Retinal pigment epithelial cell (primary cell): ENCODE data around the gene MSANTD7.
A peak's percentile ranks its signal among the peaks of the same experiment; 100 is the strongest.

Experiments
- DNase-seq: peaks from one replicate; pipeline ENCODE4 v3.0.0-alpha.2; 2010; ENCODE audit warnings: low read depth
- H3K4me3 ChIP-seq: 2 replicates; pipeline ENCODE4 v1.5.1; 2011; ENCODE audit warnings: mild to moderate bottlenecking, low read length, control low read depth, moderate library complexity
- TF ChIP-seq, protein P1 (sequence below): conservative IDR thresholded peaks from 2 replicates; pipeline ENCODE4 v1.5.1; 2011; ENCODE audit warnings: low read depth, low read length, control low read depth, inconsistent platforms

The MSANTD7 gene

DNA sequence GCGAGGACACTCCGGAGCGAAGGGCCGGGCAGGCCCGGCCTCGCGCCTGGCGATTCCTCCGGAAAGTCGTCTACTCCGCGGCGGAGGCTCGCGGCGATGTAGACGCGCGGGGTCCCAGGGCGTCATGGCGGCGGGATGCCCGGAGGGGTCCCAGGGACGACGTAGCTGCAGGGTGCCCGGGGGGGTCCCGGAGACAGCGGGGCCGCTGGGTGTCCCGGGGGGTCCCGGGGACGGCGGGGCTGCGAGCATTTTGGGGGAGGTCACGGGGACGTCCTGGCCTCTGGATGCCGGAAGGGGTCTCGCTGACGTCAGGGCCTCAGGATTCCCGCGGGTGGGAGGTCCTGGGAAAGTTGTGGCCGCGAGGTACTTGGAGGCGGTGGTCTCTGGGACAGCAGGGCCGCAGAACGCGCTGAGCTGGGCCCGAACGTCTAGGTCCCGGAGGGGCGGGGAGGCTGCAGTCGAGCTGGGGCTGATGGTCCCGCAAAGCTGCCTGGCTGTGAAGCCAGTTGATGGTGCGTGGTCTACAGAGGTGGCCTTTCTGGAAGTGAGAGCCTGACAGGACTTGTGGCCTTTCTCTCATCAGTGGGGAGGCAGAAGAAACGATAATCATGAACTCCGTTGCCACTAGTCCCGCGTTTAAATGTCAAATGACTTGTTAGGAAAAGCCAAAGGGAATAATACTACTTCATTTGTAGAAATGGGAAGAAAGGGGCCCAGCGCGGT is 637 bp downstream of the MSANTD7 start:
- TF ChIP-seq, protein P1, sequence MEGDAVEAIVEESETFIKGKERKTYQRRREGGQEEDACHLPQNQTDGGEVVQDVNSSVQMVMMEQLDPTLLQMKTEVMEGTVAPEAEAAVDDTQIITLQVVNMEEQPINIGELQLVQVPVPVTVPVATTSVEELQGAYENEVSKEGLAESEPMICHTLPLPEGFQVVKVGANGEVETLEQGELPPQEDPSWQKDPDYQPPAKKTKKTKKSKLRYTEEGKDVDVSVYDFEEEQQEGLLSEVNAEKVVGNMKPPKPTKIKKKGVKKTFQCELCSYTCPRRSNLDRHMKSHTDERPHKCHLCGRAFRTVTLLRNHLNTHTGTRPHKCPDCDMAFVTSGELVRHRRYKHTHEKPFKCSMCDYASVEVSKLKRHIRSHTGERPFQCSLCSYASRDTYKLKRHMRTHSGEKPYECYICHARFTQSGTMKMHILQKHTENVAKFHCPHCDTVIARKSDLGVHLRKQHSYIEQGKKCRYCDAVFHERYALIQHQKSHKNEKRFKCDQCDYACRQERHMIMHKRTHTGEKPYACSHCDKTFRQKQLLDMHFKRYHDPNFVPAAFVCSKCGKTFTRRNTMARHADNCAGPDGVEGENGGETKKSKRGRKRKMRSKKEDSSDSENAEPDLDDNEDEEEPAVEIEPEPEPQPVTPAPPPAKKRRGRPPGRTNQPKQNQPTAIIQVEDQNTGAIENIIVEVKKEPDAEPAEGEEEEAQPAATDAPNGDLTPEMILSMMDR = no peak
- H3K4me3 ChIP-seq = peak overlapping the region; percentile 94
- no peak for DNase-seq

DNA sequence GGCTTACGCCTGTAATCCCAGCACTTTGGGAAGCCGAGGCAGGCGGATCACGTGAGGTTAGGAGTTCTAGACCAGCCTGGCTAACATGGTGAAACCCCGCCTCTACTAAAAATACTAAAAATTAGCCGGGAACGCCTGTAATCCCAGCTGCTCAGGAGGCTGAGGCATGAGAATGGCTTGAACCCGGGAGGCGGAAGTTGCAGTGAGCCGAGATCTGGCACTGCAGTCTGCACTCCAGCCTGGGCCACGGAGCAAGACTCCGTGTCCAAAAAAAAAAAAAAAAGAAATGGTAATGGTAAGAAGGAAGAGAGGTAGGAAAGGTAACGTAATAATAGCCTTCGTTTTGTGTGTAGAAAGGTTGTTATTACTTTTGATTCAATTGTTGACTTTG is 1.2 kb downstream of the MSANTD7 start:
- H3K4me3 ChIP-seq = peak overlapping the region; percentile 94
- TF ChIP-seq, protein P1 = no peak
- DNase-seq = no peak

DNA sequence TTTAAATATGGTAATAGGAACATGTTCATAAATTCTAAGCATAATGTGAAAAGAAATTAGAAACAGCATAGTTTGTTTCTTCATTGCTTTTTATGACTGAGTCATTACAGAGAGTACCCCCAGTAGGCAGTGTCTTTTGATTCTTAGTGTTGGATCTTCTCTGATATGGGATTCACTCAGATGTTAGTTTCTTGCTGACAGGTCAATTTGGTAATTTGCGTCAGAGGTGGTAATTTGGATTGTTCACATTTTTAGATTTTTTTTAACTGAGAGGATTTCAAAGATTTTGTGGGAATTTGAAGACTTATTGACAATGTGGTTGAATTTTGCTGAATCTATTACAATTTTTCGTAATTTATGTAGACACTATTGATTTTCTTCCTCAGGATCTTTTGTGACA is 2.1 kb downstream of the MSANTD7 start:
- TF ChIP-seq, protein P1 = no peak
- DNase-seq = no peak
- H3K4me3 ChIP-seq = no peak overlapping the region

DNA sequence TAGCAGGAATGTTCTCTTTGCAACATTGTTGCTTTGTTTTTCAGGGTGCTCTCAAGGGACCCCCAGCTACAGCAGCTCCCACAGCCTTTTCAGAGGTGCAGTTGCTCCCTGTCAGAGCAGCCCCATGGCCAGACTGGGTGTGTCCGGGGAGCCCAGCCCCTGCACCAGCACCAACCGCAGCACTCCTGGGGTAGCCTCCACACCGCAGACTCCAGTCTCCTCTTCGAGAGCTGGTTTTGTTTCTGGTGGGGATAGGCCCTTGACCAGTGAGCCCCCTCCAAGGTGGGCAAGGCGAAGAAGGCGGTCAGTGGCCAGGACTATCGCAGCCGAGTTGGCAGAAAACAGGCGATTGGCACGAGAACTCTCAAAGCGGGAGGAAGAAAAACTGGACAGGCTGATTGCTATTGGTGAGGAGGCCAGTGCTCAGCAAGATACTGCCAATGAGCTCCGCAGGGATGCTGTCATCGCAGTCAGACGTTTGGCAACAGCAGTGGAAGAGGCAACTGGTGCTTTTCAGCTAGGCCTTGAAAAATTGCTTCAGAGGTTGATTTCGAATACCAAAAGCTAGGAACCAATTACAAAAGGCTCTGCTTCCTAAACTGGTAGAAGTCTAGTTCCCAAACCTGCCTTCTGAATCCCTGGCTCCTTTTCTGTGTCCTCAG is 5.4 kb downstream of the MSANTD7 start:
- TF ChIP-seq, protein P1 = no peak
- no peak for DNase-seq
- H3K4me3 ChIP-seq = no peak overlapping the region

DNA sequence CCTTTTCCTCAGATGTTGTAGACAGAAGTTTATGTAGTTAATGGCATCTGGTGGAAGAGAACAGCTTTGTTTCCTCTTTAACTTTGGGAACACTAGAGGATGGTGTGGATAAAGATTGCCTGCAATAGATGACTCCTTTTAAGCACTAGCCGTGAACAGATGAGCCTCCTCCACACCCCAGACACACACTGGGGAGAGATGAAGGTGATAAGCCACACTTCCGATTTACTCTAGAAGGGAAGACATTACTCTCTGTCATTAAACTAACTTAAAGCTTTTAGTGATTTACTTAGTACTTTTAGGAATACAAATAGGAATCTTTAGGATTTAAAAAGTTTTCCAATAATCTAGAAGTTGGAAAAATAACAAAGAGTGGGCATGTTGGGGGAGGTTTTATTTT is 6.8 kb downstream of the MSANTD7 start:
- no peak for DNase-seq
- H3K4me3 ChIP-seq = no peak overlapping the region
- TF ChIP-seq, protein P1 = no peak

DNA sequence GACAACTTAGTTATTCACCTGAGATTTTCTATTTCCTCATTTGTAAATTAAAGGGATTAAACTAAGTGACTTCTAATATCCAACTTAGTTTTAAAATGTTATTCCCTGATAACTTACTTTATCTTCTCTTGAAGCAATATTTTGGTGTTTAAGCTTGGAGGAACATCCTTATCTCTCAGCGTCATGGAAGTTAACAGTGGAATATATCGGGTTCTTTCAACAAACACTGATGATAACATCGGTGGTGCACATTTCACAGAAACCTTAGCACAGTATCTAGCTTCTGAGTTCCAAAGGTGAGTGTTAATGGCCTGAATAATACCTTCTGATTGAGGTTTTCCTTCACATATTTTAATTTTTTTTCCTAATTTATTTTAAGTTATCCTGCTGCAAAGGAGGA is 14.1 kb downstream of the MSANTD7 start:
- no peak overlapping the region for H3K4me3 ChIP-seq
- TF ChIP-seq, protein P1 = no peak
- DNase-seq = no peak

DNA sequence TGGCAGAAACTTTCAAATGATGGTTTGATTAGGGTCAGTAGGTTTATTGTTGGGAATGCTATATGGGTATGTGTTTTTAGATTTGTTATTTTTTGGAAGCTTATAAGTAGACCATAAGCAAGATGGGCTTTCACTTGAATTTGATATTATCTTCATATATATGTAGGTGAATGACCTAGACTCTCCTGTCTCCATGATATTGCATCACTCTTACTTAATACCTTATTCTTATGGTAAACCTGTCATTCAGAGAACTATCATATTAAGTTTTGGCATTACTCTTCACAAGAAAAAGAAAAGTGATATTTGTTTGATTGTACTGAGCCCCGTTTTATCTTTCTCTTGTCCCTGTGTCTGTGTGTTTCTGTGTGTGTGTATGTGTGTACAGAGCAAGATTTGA is 17.3 kb downstream of the MSANTD7 start:
- TF ChIP-seq, protein P1 = no peak
- no peak for DNase-seq
- H3K4me3 ChIP-seq = no peak overlapping the region
